Astrocyte of the cerebellum (primary cell): ENCODE data around the gene GSG1L.

Source experiments
- DNase-seq: peaks from one replicate; pipeline ENCODE4 v3.0.0-alpha.2; 2011; ENCODE audit warnings: low read depth
- H3K4me3 ChIP-seq: 2 replicates; pipeline ENCODE4 v1.5.1; 2011; ENCODE audit warnings: mild to moderate bottlenecking, low read depth, low read length, moderate library complexity
- in situ Hi-C: cut with HindIII; loops from 2 replicates; pipeline ENCODE4 v1.10.0; 2017; ENCODE audit warnings: low sequenced_read_pairs
- TF ChIP-seq, protein P1 (sequence below): IDR thresholded peaks from 2 replicates; pipeline ENCODE4 v1.5.1; 2012; ENCODE audit warnings: low read length, low read depth, moderate library complexity, mild to moderate bottlenecking; ENCODE audit errors: missing control alignments

Gene GSG1L

DNA sequence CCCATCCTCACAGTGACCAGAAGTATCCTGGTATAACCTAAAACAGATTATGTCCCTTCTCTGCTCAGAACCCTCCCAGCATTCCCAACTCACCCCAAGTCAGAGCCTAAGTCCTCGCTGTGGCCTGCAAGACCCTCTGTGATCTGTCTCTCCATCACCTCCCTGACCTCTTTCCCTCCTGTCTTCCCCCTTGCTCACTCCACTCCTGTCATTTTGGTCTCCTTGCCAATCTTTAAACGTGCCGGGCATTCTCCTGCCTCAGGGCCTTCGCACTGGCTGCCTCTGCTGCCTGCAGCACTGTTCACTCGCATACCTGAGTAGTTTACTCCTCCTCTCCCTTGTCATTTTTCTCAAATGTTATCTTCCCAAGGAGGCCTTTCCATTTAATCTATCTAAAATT is 97.7 kb downstream of the GSG1L start:
- no peak overlapping the region for H3K4me3 ChIP-seq
- in situ Hi-C loops = no loop called here
- no peak for DNase-seq
- TF ChIP-seq, protein P1, sequence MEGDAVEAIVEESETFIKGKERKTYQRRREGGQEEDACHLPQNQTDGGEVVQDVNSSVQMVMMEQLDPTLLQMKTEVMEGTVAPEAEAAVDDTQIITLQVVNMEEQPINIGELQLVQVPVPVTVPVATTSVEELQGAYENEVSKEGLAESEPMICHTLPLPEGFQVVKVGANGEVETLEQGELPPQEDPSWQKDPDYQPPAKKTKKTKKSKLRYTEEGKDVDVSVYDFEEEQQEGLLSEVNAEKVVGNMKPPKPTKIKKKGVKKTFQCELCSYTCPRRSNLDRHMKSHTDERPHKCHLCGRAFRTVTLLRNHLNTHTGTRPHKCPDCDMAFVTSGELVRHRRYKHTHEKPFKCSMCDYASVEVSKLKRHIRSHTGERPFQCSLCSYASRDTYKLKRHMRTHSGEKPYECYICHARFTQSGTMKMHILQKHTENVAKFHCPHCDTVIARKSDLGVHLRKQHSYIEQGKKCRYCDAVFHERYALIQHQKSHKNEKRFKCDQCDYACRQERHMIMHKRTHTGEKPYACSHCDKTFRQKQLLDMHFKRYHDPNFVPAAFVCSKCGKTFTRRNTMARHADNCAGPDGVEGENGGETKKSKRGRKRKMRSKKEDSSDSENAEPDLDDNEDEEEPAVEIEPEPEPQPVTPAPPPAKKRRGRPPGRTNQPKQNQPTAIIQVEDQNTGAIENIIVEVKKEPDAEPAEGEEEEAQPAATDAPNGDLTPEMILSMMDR = no peak

DNA sequence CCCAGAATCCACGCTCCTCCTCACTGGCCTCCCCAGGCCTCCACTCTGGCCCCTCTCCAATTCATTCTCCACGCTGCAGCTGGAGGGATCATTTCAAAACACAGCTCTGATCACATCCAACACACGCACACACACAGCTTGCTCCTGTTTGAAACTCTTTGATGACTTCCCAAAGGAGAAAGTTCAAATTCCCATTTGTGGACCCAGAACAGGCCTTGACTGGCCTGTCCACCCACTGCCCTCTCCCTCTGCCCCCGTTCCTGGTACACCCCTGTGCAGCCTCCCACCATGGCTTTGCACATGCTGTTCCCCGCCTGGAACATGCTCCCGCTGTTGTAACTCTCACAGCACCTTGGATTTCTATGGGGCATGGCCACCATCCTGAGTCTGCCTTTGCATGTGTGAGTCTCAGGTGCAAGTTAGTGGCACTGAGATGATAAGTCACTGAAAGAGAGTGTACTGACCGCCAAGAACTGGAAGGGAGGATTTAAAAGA is 100.0 kb downstream of the GSG1L start:
- no peak for DNase-seq
- in situ Hi-C loops = no loop called here
- H3K4me3 ChIP-seq = no peak overlapping the region
- TF ChIP-seq, protein P1 = no peak

DNA sequence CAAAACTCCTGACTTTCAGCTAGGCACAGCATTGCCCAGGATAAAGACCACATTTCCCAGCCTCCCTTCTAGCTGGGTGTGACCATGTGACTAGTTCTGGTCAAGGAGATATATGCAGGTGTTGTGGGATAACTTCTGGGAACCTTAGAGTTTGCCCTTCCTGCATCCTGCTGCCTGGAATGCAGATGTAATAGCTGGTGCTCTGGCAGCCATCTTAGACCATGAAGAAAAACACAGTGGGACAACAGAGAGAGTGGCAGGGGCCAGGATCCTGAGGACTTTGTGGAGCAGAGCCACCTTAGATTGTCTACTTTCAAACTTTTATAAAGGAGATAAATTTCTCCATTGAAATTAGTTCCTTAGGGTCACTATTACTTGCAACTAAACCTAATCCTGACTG is 101.3 kb downstream of the GSG1L start:
- TF ChIP-seq, protein P1 = no peak
- H3K4me3 ChIP-seq = no peak overlapping the region
- in situ Hi-C loops = no loop called here
- DNase-seq = no peak

DNA sequence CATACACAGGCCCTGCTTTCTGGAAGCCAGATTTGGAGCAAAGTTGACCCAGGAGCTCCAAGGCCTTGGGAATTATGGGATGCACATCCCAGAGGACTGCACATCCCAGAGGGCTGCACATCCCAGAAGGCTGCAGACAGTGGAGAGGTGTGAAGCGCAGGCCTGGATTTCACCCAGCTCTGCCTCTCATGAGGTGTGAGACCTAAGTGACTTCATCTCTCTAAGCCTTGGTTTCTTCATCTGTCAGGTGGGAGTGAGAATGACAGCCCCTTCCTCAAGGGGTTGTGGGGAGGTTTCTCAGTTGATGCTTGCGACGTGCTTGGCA is 102.3 kb downstream of the GSG1L start:
- no peak for DNase-seq
- no peak overlapping the region for H3K4me3 ChIP-seq
- in situ Hi-C loops = no loop called here
- TF ChIP-seq, protein P1 = no peak

DNA sequence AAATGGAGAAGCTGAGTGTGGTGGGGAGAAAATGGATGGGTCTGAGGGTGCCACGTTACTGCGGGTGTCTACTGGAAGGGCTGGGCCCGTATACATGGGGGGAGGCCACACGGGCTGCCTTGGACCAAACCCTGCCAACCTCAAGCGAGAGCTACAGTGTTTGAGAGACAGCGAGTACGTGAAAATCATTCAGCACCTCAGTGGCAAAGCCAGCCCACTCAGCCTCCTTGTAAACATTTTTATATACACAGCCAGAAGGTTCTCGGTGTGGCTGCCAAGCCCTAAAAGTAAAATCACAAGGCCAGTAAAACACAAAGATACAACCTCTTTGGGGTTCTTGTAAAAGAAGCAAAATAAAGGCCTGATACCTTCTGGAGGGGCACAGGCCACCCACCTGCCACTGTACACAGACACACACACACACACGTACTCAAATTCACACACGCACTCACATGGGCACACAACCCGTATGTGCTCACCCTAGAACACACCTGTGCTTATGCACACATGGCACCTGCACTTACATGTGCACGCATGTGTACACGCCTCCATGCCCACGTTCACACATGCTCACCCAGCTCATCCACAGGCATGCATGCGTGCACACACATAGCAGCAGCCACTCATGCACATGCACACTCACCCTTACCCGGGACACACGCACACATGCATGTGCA is 102.8 kb downstream of the GSG1L start:
- in situ Hi-C loops = no loop called here
- H3K4me3 ChIP-seq = no peak overlapping the region
- DNase-seq = no peak
- TF ChIP-seq, protein P1 = no peak

DNA sequence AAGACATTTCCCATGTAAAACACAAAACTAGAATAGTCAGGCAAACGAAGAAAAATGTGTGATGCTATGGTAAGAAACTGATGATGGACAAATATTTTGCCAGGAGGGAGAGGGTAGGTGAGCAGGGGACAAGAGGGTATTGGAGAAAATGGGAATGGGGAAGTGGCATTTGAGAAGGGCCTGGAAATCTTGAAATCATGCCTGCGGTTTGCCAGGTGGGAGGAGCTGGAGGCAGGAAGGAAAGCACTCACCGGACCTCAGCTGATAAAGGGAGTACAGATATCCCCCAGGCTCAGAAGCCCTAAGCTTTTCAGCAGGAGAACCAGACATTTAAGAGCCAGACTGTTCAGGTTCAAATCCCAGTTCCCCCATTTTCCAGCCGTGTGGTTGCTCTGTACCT is 103.6 kb downstream of the GSG1L start:
- in situ Hi-C loops = no loop called here
- TF ChIP-seq, protein P1 = no peak
- no peak overlapping the region for H3K4me3 ChIP-seq
- DNase-seq = no peak
